Lower leg skin (tissue), 4 donors: ENCODE data around the gene ZNF296. TPM values are rescaled to one million over a fixed set of nuclear protein-coding genes. Genes with fewer than 3 reads are reported as not detected.

Experiments used
- DNase-seq, 2 donors: peaks; one replicate each; pipeline ENCODE4 v3.0.0-alpha.2; 2019; ENCODE audit warnings: low spot score in 2 of 2
- H3K4me3 ChIP-seq: fragments of 200-600 bp; sonication (generic); 2 replicates; pipeline ENCODE4 v1.5.1; 2017; ENCODE audit warnings: mild to moderate bottlenecking, low read depth; ENCODE audit not compliant: poor library complexity, severe bottlenecking
- CTCF ChIP-seq, 3 donors: fragments of 450-650 bp; IDR thresholded peaks; one replicate each; pipeline ENCODE4 v1.5.1; 2016; ENCODE audit warnings: antibody characterized with exemption in 3 of 3, mild to moderate bottlenecking in 3 of 3, moderate library complexity in 2 of 3
- POLR2A ChIP-seq, 2 donors: fragments of 450-650 bp; IDR thresholded peaks; one replicate each; pipeline ENCODE4 v1.6.1; 2016 to 2017; ENCODE audit warnings: antibody characterized with exemption in 2 of 2, mild to moderate bottlenecking in 1 of 2, moderate library complexity in 1 of 2
- WGBS, 2 donors: methylation state at CpG; one replicate each; pipeline ENCODE4 v1.1.5; 2018; 5-methylcytosine and 5-hydroxymethylcytosine counted together
- intact Hi-C: fragments of 100-400 bp; cut with DNase I; formaldehyde crosslinking; loops from one replicate; pipeline ENCODE4 v1.15.0; 2023; ENCODE audit warnings: low total_unique reads
- total RNA-seq, 4 donors: library from RNA; depleted of rRNA; stranded (reverse); fragments of >200 nt; gene quantifications; one replicate each; pipeline ENCODE4 v1.1.0, GENCODE V29; 2016

ZNF296 gene
- total RNA-seq, 4 donors from 2014 or later = 2.4 to 7.8 (median 4.8) TPM

GRCh38 chr19:45070861-45071544 lies 5.3 kb downstream of the ZNF296 start:
- no peak for DNase-seq
- intact Hi-C loops = no loop called here
- 66 to 67% methylated on average over 16 to 19 of the region's 19 CpGs for WGBS, 2 donors
- no peak overlapping the region for H3K4me3 ChIP-seq
- TF ChIP-seq CTCF (IDR thresholded peaks at IDR 0.05) (no peak), POLR2A (IDR thresholded peaks at IDR 0.05) (no peak)

GRCh38 chr19:45070214-45070613 lies 6.1 kb downstream of the ZNF296 start:
- WGBS, 2 donors = 77 to 81% methylated on average over 6 of the region's 6 CpGs
- intact Hi-C loops = no loop called here
- H3K4me3 ChIP-seq = no peak overlapping the region
- TF ChIP-seq CTCF (IDR thresholded peaks at IDR 0.05) (no peak), POLR2A (IDR thresholded peaks at IDR 0.05) (no peak)
- DNase-seq = no peak

- 52 to 55% methylated on average over 13 of the region's 13 CpGs for WGBS, 2 donors
These were observed 7.2 kb downstream of the ZNF296 start for GRCh38 chr19:45069056-45069455.

GRCh38 chr19:45068041-45068440 lies 8.2 kb downstream of the ZNF296 start:
- 68 to 80% methylated on average over 8 to 9 of the region's 10 CpGs for WGBS, 2 donors
- DNase-seq = no peak
- intact Hi-C loops = no loop called here
- TF ChIP-seq POLR2A (IDR thresholded peaks at IDR 0.05) = no peak
- TF ChIP-seq CTCF (IDR thresholded peaks at IDR 0.05) = no peak
- H3K4me3 ChIP-seq = no peak overlapping the region

More at GRCh38 chr19:45069056-45069455, 7.2 kb downstream of the ZNF296 start:
- DNase-seq = no peak
- intact Hi-C loops = no loop called here
- H3K4me3 ChIP-seq = no peak overlapping the region
- no peak for TF ChIP-seq POLR2A (IDR thresholded peaks at IDR 0.05)
- no peak for TF ChIP-seq CTCF (IDR thresholded peaks at IDR 0.05)

GRCh38 chr19:45066921-45067661 lies 9.2 kb downstream of the ZNF296 start:
- intact Hi-C loops = no loop called here
- no peak for DNase-seq
- H3K4me3 ChIP-seq = no peak overlapping the region
- TF ChIP-seq CTCF (IDR thresholded peaks at IDR 0.05) (no peak), POLR2A (IDR thresholded peaks at IDR 0.05) (no peak)
- 91 to 94% methylated on average over 23 to 36 of the region's 38 CpGs for WGBS, 2 donors
